Hair follicular keratinocyte (primary cell): ENCODE measurements around the gene KCNJ3. TPM values are rescaled to one million over a fixed set of nuclear protein-coding genes. Genes with fewer than 3 reads are reported as not detected.

ENCODE experiments used
- total RNA-seq: library from RNA; depleted of rRNA; stranded (reverse); fragments of >200 nt; gene quantifications from 2 replicates; pipeline ENCODE4 v1.2.3, GENCODE V29; 2015

Gene KCNJ3
- not detected in 2 replicates for total RNA-seq

GRCh38 chr2:154698296-154698720, at the start of gene KCNJ3:
Gene KCNJ3 (plus strand): TSS chr2:154698695. CDS start chr2:154698776, 81 bp downstream.

